PC-9 (cell line): ENCODE data around the gene SNORC. TPM values are rescaled to one million over a fixed set of nuclear protein-coding genes. Genes with fewer than 3 reads are reported as not detected.

Experiments used
- BruUV-seq: library from RNA; stranded (reverse); fragments of 400-500 nt; replicated peaks from 2 replicates; lab custom pipeline; 2021; lab: Mats Ljungman, UMichigan
- CTCF ChIA-PET: fragments of 300-600 bp; sonication (Branson Sonifier 250); formaldehyde crosslinking; loops from one replicate; lab custom pipeline; 2022; ENCODE audit warnings: antibody characterized with exemption; lab: Charles Lee
- POLR2A ChIA-PET: fragments of 300-600 bp; sonication (Branson Sonifier 250); formaldehyde crosslinking; loops from one replicate; lab custom pipeline; 2022; ENCODE audit warnings: antibody characterized with exemption; ENCODE audit not compliant: unreplicated experiment; lab: Charles Lee
- DNase-seq, 2 experiments: peaks; one replicate each; pipeline versions ENCODE4 v3.0.0 to v3.0.0-alpha.2; 2015 to 2022; ENCODE audit warnings: mixed read lengths in 1 of 2
- H2AFZ ChIP-seq: fragments of 200-600 bp; sonication (generic); 2 replicates; pipeline ENCODE4 v1.8.1; 2017; ENCODE audit warnings: antibody characterized with exemption
- H3F3A ChIP-seq: fragments of 200-600 bp; sonication (generic); 2 replicates; pipeline ENCODE4 v1.8.1; 2017; ENCODE audit warnings: antibody characterized with exemption, mild to moderate bottlenecking, low read depth; ENCODE audit not compliant: insufficient read depth
- H3K27ac ChIP-seq: fragments of 200-600 bp; sonication (generic); 2 replicates; pipeline ENCODE4 v1.6.1; 2016; ENCODE audit warnings: mixed run types
- H3K27me3 ChIP-seq: fragments of 200-600 bp; sonication (generic); 2 replicates; pipeline ENCODE4 v1.6.1; 2016; ENCODE audit warnings: low read depth, mixed run types; ENCODE audit not compliant: insufficient read depth
- H3K36me3 ChIP-seq: fragments of 200-600 bp; sonication (generic); 2 replicates; pipeline ENCODE4 v1.6.1; 2016; ENCODE audit warnings: low read depth, mixed run types
- H3K4me1 ChIP-seq: fragments of 200-600 bp; sonication (generic); replicated peaks from 2 replicates; pipeline ENCODE4 v1.6.1; 2016; ENCODE audit warnings: mixed run types; ENCODE audit not compliant: insufficient read depth
- H3K4me2 ChIP-seq: fragments of 200-600 bp; sonication (generic); 2 replicates; pipeline ENCODE4 v1.6.1; 2017; ENCODE audit warnings: mixed run types
- H3K4me3 ChIP-seq: fragments of 200-600 bp; sonication (generic); 2 replicates; pipeline ENCODE4 v1.6.1; 2016; ENCODE audit warnings: mixed run types
- H3K79me2 ChIP-seq: fragments of 200-600 bp; sonication (generic); 2 replicates; pipeline ENCODE4 v1.6.1; 2017; ENCODE audit warnings: low read depth, mixed run types
- H3K9me2 ChIP-seq: fragments of 200-600 bp; sonication (generic); 2 replicates; pipeline ENCODE4 v1.8.1; 2017; ENCODE audit warnings: mild to moderate bottlenecking; ENCODE audit not compliant: insufficient read depth
- H3K9me3 ChIP-seq: fragments of 200-600 bp; sonication (generic); 2 replicates; pipeline ENCODE4 v1.8.1; 2016; ENCODE audit warnings: low read depth; ENCODE audit not compliant: insufficient read depth
- H4K20me1 ChIP-seq: fragments of 200-600 bp; sonication (generic); 2 replicates; pipeline ENCODE4 v1.8.1; 2017; ENCODE audit not compliant: insufficient read depth
- EZH2 ChIP-seq: fragments of 200-600 bp; sonication (generic); IDR thresholded peaks from 2 replicates; pipeline ENCODE4 v1.8.0; 2017; ENCODE audit warnings: antibody characterized with exemption, low read depth
- intact Hi-C: fragments of 100-400 bp; cut with micrococcal nuclease; formaldehyde crosslinking; loops from one replicate; pipeline ENCODE4 v1.10.0; 2022; ENCODE audit not compliant: unreplicated experiment
- total RNA-seq: library from RNA; stranded (reverse); gene quantifications from 2 replicates; pipeline ENCODE4 v1.2.3, GENCODE V29; 2021
- TF ChIP-seq, protein P1 (sequence below): fragments of 200-600 bp; sonication (generic); conservative IDR thresholded peaks from 2 replicates; pipeline ENCODE4 v1.6.1; 2017; ENCODE audit warnings: mixed run types, antibody characterized with exemption, mild to moderate bottlenecking, moderate library complexity

The SNORC gene
- total RNA-seq, 1 experiment from 2014 or later: 10.4 TPM

DNA sequence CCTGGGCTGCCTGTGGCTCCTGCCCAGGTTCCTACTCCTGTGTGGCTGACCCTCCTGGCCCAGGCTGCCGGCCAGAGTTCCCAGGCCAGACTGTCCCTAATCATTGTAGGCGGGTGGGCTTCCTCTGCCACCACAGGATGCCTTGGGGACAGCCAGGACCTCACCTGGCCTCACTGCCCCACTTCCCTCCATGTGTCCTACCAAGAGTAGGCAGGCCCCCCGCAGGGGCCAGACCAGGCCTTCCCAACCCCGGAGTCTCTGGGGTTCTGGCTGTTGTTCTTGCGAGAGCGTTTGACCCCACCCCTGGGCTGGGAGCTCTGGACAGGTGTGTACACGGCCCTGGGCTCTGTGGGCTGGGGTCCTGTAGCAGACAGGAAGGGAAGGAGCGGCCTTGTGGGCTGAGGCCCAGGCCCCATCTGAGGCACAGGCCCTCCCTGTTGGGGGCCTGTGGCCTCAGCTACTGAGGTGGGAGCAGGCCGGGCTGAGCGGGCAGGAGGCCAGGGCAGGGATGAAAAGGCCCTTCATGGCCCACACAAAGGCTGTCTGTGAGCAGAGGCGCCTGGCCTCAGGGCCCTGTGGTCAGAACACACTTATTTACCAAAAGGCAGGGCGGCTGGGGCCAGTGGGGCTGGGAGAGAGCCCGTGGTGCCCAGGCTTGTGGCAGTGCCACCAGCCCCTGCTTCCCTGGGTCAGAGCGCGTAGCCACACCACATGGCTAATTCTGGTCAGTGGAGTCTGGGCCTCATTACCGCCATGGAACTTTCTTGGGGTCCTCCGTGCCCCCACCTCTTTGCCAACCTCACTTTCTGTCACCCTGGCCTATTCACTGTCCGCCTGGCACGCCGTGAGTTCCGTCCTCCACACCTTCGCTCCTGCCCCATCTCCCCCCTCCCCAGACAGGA, 2.0 kb downstream of the SNORC start:
- no peaks in the 10 kb centered on the region for H3K4me1 ChIP-seq
- H3K27me3 ChIP-seq: no peaks in the 10 kb centered on the region
- CTCF ChIA-PET: interaction anchor here (0.6 kb wide), 1 partner anchor 106 kb away, joined by 3 read pairs; no protein-coding TSS in a partner anchor
- no peak overlapping the region for H3K27ac ChIP-seq
- DNase-seq: no peak
- H3K36me3 ChIP-seq: no peaks in the 10 kb centered on the region
- no peaks in the 10 kb centered on the region for H4K20me1 ChIP-seq
- H3K4me2 ChIP-seq: no peak overlapping the region
- H3K9me3 ChIP-seq: no peaks in the 10 kb centered on the region
- BruUV-seq: no TSS peak
- intact Hi-C loops: no loop called here
- H3F3A ChIP-seq: peaks cover 14% of the 10 kb centered on the region; the same call in 1 of the 2 replicates
- H2AFZ ChIP-seq: no peak overlapping the region
- TF ChIP-seq, protein P1, sequence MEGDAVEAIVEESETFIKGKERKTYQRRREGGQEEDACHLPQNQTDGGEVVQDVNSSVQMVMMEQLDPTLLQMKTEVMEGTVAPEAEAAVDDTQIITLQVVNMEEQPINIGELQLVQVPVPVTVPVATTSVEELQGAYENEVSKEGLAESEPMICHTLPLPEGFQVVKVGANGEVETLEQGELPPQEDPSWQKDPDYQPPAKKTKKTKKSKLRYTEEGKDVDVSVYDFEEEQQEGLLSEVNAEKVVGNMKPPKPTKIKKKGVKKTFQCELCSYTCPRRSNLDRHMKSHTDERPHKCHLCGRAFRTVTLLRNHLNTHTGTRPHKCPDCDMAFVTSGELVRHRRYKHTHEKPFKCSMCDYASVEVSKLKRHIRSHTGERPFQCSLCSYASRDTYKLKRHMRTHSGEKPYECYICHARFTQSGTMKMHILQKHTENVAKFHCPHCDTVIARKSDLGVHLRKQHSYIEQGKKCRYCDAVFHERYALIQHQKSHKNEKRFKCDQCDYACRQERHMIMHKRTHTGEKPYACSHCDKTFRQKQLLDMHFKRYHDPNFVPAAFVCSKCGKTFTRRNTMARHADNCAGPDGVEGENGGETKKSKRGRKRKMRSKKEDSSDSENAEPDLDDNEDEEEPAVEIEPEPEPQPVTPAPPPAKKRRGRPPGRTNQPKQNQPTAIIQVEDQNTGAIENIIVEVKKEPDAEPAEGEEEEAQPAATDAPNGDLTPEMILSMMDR: no peak
- no peak for TF ChIP-seq EZH2
- H3K4me3 ChIP-seq: no peak overlapping the region
- no peaks in the 10 kb centered on the region for H3K79me2 ChIP-seq
- POLR2A ChIA-PET: no interaction called here
- no peaks in the 10 kb centered on the region for H3K9me2 ChIP-seq

DNA sequence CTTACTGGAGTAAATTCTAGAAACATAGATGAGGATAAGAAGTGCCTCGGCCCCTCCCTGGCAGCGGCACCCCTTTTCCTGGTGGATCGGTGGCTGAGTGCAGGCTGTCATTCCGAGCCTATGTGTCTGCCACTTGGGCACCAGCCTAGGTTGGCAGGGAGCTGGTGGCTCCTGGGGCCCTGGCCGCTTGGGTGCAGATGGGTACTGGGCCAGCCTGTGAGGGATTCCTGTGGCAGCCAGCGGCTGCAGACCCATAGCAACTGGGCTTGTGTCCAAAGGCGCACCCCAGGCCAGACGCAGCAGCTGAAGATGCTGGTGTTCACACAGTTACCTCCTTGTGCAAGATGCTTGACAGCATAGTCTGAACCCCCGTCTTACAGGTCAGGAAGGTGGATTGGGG, 2.8 kb downstream of the SNORC start:
- intact Hi-C loops: no loop called here
- BruUV-seq: no TSS peak
- no peaks in the 10 kb centered on the region for H3K9me3 ChIP-seq
- H2AFZ ChIP-seq: no peak overlapping the region
- peaks cover 14% of the 10 kb centered on the region; the same call in 1 of the 2 replicates for H3F3A ChIP-seq
- CTCF ChIA-PET: interaction anchor here (0.6 kb wide), 1 partner anchor 106 kb away, joined by 3 read pairs; no protein-coding TSS in a partner anchor
- H3K27me3 ChIP-seq: no peaks in the 10 kb centered on the region
- no peaks in the 10 kb centered on the region for H4K20me1 ChIP-seq
- H3K4me2 ChIP-seq: no peak overlapping the region
- H3K9me2 ChIP-seq: no peaks in the 10 kb centered on the region
- no peak overlapping the region for H3K27ac ChIP-seq
- POLR2A ChIA-PET: no interaction called here
- H3K4me1 ChIP-seq: no peaks in the 10 kb centered on the region
- no peaks in the 10 kb centered on the region for H3K36me3 ChIP-seq
- H3K4me3 ChIP-seq: no peak overlapping the region
- TF ChIP-seq, protein P1: no peak
- TF ChIP-seq EZH2: no peak
- no peaks in the 10 kb centered on the region for H3K79me2 ChIP-seq
- no peak for DNase-seq

DNA sequence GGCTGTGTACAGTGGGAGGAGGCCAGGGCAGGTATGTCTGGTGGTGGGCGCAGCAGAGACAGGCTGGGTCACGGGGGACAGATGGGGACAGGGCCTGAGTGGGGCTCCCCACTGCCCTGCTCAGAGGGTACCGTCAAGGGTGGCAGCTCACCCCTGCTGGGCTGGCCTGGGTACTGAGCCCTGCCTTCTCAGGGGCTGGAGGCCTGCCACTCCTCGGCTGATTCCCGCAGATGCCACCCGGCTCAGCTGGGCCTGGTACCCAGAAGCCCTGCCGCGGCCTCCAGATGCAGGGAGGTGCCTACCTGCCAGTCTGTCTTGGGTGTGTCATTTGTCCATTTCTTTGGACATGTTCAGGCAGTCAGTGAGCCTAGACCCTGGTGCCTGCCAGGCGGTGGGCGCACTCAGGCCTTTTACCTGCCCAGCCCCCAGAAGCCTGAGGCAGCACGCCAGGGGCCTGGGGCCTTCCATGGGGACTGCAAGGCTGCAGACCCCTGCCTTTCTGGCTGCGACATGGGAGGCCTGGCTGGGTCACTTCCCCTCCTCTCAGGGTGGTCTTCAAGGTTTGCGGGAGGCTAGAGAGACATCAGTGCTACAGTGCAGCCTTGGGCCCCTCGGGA, 3.3 kb downstream of the SNORC start:
- no peak overlapping the region for H3K27ac ChIP-seq
- peaks cover 14% of the 10 kb centered on the region; the same call in 1 of the 2 replicates for H3F3A ChIP-seq
- no peaks in the 10 kb centered on the region for H3K27me3 ChIP-seq
- no peaks in the 10 kb centered on the region for H3K9me3 ChIP-seq
- H3K36me3 ChIP-seq: no peaks in the 10 kb centered on the region
- no peak overlapping the region for H3K4me2 ChIP-seq
- DNase-seq: no peak
- H3K4me3 ChIP-seq: no peak overlapping the region
- intact Hi-C loops: no loop called here
- POLR2A ChIA-PET: no interaction called here
- TF ChIP-seq EZH2: no peak
- TF ChIP-seq, protein P1: no peak
- no peaks in the 10 kb centered on the region for H4K20me1 ChIP-seq
- no peak overlapping the region for H2AFZ ChIP-seq
- H3K79me2 ChIP-seq: no peaks in the 10 kb centered on the region
- BruUV-seq: no TSS peak
- no peaks in the 10 kb centered on the region for H3K9me2 ChIP-seq
- no peaks in the 10 kb centered on the region for H3K4me1 ChIP-seq
- CTCF ChIA-PET: interaction anchor here (1.2 kb wide), 1 partner anchor 13 kb away, joined by 3 read pairs; no protein-coding TSS in a partner anchor
